NT2/D1 (cell line): ENCODE measurements around the gene TIMM29.

ENCODE experiments used
- SUZ12 ChIP-seq: IDR thresholded peaks from 2 replicates; pipeline ENCODE4 v1.6.1; 2011; ENCODE audit not compliant: insufficient read length, insufficient read depth; ENCODE audit errors: extremely low read depth
- ZNF274 ChIP-seq: IDR thresholded peaks from 2 replicates; pipeline ENCODE4 v1.6.1; 2011; ENCODE audit warnings: mild to moderate bottlenecking, low read depth, low read length

DNA sequence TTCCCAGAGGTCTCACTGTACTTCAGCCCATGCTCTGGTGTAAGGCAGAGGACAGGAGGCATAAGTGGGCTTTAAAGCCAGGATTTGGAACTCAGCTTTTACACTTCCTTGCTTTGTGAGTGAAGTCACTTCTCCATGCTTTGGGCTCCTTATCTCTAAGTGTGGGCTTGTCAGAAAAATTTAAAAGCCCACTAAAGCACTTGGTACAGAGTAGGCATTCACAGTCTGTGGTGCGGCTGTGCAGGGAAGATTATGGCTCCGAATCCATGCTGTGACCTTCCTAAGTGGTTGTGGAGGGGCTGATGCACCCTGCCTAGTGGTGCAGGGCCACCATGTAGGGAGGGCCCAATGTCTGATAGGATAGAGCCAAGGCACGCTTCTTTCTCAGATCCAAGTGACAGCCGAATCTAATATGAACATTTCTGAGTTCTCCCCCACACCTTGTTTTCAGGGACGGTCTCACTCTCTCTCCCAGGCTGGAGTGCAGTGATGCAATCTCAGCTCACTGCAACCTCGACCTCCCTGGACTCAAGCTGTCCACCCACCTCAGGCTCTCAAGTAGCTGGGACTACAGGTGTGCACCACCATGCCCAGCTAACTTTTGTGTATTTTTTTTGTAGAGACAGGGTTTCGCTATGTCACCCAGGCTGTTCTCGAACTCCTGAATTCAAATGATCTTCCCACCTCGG is 6.9 kb downstream of the TIMM29 start:
- TF ChIP-seq ZNF274 (no peak), SUZ12 (no peak)
